ENCODE results near the gene THOC5.

THOC5 gene

DNA sequence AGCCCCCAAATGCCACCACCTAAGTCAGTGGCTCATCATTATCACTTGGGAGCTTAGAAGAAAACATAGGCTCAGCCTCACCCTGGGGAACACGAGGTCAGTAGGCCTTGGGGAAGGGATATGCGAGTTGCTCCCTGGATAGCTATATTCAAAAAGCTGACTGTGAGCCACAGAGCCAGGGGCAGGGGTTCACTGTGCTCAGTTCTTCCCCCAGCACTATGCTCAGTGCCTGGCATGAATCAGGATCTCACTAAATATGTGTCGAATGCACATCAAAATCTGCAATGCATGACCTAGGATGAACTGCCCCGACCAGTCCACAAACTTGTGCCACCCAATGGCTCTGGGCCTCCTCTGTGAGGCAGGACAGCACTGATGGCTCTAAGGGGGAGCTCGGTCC, 35.1 kb downstream of the THOC5 start:
- TF ChIP-seq, protein P1, sequence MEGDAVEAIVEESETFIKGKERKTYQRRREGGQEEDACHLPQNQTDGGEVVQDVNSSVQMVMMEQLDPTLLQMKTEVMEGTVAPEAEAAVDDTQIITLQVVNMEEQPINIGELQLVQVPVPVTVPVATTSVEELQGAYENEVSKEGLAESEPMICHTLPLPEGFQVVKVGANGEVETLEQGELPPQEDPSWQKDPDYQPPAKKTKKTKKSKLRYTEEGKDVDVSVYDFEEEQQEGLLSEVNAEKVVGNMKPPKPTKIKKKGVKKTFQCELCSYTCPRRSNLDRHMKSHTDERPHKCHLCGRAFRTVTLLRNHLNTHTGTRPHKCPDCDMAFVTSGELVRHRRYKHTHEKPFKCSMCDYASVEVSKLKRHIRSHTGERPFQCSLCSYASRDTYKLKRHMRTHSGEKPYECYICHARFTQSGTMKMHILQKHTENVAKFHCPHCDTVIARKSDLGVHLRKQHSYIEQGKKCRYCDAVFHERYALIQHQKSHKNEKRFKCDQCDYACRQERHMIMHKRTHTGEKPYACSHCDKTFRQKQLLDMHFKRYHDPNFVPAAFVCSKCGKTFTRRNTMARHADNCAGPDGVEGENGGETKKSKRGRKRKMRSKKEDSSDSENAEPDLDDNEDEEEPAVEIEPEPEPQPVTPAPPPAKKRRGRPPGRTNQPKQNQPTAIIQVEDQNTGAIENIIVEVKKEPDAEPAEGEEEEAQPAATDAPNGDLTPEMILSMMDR (conservative IDR thresholded peaks at IDR 0.05; ENCODE audit: low read depth, low read length): no peak
- DNase-seq (ENCODE audit: low read depth): no peak

DNA sequence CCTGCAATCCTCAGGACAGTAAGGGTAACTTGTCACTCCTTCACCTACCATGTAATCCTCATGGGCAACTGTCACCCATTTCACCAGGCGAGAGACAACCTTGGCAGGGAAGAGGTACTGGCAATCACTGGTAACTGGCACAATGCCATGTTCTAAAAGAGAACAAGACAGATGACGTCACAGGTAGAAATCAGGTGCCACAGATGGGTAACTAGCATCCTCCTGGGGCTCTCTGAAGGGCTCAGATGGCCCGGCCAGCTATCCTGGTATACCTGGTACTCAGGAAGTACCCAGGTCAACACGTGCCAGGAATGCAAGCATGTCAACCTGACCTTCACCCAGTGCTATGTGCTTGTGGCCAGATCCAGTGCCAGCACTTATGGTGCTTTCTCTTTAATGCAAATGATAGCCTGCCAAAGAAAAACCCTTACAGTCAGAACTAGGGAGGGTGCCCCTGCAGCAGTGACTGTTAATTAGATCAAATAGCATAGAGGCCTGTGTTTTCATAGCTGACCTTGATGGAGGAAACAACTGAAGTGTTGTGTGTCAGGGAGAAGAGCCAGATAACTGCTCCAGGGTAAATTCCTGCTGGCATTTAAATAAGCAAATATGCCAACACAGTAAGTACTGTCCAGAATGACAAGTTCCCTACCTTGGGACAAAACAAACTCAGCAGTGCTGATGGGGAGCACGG, 36.2 kb downstream of the THOC5 start:
- no peak overlapping the region for H3K4me3 ChIP-seq (ENCODE audit: low read length)
- no peak for DNase-seq (ENCODE audit: low read depth)
- TF ChIP-seq, protein P1 (conservative IDR thresholded peaks at IDR 0.05; ENCODE audit: low read depth, low read length): no peak

More for the DNA sequence above, 35.1 kb downstream of the THOC5 start:
- no peak overlapping the region for H3K4me3 ChIP-seq (ENCODE audit: low read length)

DNA sequence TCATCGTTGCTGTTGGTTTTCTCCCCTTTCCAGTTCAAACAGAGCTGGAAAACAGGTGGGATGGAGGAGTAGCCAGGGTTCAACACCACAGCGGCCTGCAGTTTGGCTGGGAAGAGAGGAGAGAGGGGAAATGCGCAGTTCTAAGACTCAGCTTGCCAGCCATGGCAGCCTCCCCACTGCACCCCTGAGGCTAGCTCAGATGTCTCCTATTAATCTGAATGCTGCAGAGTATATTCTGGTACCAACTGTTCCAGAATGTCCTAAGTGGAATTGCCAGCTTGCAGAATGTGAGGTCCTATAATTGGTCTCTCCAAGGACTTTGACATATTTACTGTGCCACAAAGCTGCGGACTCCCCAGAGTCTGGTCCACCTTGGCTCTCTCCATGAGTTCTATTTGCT, 41.5 kb downstream of the THOC5 start:
- TF ChIP-seq, protein P1 (conservative IDR thresholded peaks at IDR 0.05; ENCODE audit: low read depth, low read length): no peak
- no peak for DNase-seq (ENCODE audit: low read depth)
- no peak overlapping the region for H3K4me3 ChIP-seq (ENCODE audit: low read length)

DNA sequence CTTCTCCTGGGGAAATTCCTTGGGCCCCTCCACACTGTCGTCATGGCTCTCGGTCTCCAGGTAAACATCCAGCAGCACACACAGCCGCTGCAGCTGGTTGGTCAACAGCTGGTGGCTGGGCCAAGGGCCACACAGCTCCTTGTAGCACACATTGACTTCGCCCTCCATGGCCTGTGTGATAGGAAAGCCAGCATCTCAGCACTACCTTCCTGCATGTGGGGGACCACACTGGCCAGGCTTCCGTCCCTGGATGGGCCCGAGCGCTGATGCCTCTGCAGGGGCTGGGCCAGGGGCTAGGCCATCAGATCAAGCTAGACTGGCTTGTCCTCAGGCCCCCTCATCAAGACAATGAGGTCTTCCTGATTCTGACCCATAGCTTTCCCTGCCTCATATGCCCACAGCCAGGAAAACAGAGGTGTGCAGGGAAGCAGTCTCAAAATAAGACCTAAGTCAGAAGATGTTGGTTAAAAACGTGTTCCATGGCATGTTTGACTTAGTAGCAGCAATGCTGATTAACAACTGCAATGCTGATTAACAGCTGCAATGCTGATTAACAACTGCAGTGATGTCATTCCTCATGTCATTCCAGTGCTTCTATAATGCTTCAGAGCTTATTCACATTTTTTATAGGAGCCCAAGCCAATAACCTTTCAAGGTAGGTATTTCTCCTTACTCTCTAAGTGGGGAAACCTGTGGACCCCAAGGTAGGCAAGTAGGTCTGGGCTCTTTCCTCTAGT, 42.3 kb downstream of the THOC5 start:
- H3K4me3 ChIP-seq (ENCODE audit: low read length): no peak overlapping the region
- DNase-seq (ENCODE audit: low read depth): no peak
- TF ChIP-seq, protein P1 (conservative IDR thresholded peaks at IDR 0.05; ENCODE audit: low read depth, low read length): no peak

DNA sequence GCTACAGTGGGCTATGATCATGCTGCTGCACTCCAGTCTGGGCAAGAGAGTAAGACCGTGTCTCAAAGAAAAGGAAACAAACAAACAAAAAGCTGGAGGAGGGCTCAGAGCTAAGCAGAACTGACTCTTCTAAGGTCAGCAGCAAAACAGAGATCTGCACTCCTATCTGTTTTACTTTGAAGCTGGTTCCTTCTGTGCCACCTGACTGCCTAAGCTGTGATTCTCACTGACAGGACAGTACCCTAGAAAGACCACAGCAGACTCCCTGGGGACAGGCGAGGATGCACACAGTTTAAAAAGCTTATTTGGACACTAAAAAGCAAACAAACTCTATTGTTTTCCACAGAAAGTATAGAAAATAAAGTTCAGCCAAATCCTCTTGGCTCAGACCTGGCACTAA, 43.0 kb downstream of the THOC5 start:
- TF ChIP-seq, protein P1 (conservative IDR thresholded peaks at IDR 0.05; ENCODE audit: low read depth, low read length): no peak

DNA sequence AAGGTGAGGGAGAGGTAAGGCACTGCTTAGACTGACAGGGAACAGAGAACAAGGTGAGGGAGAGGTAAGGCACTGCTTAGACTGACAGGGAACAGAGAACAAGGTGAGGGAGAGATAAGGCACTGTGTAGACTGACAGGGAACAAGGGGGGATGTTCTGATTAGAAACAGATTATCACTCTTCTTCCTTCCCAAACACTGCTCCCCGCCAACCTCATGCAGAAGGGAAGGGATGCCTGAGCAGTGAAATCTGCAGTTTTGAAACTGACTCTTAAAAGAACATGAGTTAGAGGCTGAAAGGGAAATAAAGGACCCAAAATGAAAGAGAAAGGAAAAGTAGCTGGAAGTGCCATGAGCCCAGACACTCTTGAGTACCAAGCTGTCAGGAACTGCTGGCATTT, 43.7 kb downstream of the THOC5 start:
- DNase-seq (ENCODE audit: low read depth): no peak
- TF ChIP-seq, protein P1 (conservative IDR thresholded peaks at IDR 0.05; ENCODE audit: low read depth, low read length): no peak
- H3K4me3 ChIP-seq (ENCODE audit: low read length): no peak overlapping the region

More for the DNA sequence above, 43.0 kb downstream of the THOC5 start:
- no peak overlapping the region for H3K4me3 ChIP-seq (ENCODE audit: low read length)
- DNase-seq (ENCODE audit: low read depth): no peak

DNA sequence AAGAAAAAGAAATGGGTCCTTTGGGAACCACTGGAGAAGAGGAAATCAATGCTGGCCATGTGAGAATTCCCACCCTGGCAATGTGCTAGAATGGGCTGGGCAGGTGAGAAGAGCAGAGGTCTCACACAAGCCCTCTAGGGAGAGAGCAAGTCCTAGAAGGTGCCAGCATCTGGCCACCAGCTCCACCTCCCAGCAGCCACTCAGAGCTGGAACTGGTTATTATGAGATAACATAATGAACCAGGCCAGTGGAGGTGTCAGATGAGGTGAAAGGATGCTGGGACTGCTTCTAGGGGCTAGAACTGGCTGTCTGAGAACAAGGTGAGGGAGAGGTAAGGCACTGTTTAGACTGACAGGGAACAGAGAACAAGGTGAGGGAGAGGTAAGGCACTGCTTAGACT, 44.3 kb downstream of the THOC5 start:
- TF ChIP-seq, protein P1 (conservative IDR thresholded peaks at IDR 0.05; ENCODE audit: low read depth, low read length): no peak
- DNase-seq (ENCODE audit: low read depth): no peak

More for the DNA sequence above, 44.3 kb downstream of the THOC5 start:
- H3K4me3 ChIP-seq (ENCODE audit: low read length): no peak overlapping the region

Measured in retinal pigment epithelial cell (primary cell).